Measurements from ENCODE around the gene TUFT1. TPM values are rescaled to one million over a fixed set of nuclear protein-coding genes. Genes with fewer than 3 reads are reported as not detected.

TUFT1 gene
- total and polyA plus RNA-seq, 2 of the 4 experiments (the other 2 are of a cell fraction) = 21.2 to 30.3 TPM

DNA sequence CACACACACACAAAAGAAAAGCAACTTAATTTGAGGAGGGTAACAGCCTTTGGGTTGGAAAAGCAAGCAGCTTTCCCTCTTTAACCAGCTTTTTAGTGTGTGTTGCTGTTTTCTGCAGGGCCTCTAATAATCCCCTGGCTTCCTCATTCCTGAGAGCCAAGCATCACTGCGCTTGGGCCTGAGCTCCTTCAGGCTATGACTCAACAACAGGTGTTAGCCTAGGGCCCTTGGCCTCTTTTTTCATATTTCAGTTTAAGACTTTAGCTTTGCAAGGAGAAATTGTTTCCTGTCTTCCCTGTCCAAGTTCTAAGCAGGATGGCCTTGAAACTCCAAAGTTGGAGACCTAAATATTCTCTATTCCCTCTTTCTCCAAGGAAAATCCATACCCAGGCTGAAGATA is 45.5 kb downstream of the TUFT1 start:
- dilution Hi-C loops (cut with HindIII; ENCODE audit: low sequenced_read_pairs, unreplicated experiment) = no loop called here
- H3K27ac ChIP-seq (ENCODE audit: insufficient read depth, low read length) = peak overlapping the region; percentile 32; the same call in 1 of the 2 replicates
- peak; percentile 92 for ATAC-seq (ENCODE audit: low read depth)

More for the DNA sequence above, 45.5 kb downstream of the TUFT1 start:
- H2AFZ ChIP-seq (replicated peaks; ENCODE audit: low read length, poor library complexity) = peak overlapping the region; percentile 69
- H3K79me1 ChIP-seq (ENCODE audit: low read depth in 1 of 2, low read length in 2 of 2) = no peaks in the 10 kb centered on the region
- no peaks in the 10 kb centered on the region for H4K20me1 ChIP-seq (ENCODE audit: insufficient read depth, low read length)
- H3K4me1 ChIP-seq (ENCODE audit: control insufficient read depth, insufficient read depth, low read length) = peaks cover 2% of the 10 kb centered on the region; the same call in 1 of the 2 replicates
- BruUV-seq (replicated peaks) = no TSS peak
- no peak overlapping the region for H3K4me2 ChIP-seq (ENCODE audit: low read depth, low read length)
- 0 out of 2 replicates have a peak overlapping the region, but pooled peaks have one; percentile 13 for H2AK5ac ChIP-seq (ENCODE audit: low read depth, low read length)
- no peak overlapping the region for H2BK5ac ChIP-seq (ENCODE audit: low read depth, low read length, poor library complexity, severe bottlenecking)
- CTCF ChIA-PET = interaction anchor here (0.6 to 1.3 kb wide), 2 partner anchors 8 to 70 kb away, joined by 3 read pairs; no protein-coding TSS in a partner anchor
- H2BK20ac ChIP-seq (ENCODE audit: low read depth, low read length) = no peak overlapping the region
- H3K4me3 ChIP-seq (ENCODE audit: insufficient read depth, low read depth, low read length) = no peak overlapping the region
- H2AK9ac ChIP-seq (replicated peaks; ENCODE audit: low read depth, low read length, poor library complexity) = no peak overlapping the region
- H3K56ac ChIP-seq (ENCODE audit: extremely low read depth, insufficient read depth, low read length) = no peak overlapping the region
- H3K9me1 ChIP-seq (ENCODE audit: insufficient read depth, low read length) = no peaks in the 10 kb centered on the region
- POLR2A ChIA-PET (ENCODE audit: unreplicated experiment) = no interaction called here
- intact Hi-C loops (cut with micrococcal nuclease) = no loop called here
- no peak overlapping the region for H4K5ac ChIP-seq (ENCODE audit: low read depth, low read length)
- no peaks in the 10 kb centered on the region for H3K9me3 ChIP-seq (ENCODE audit: control insufficient read depth, insufficient read depth, low read length)
- in situ Hi-C loops (cut with MboI; ENCODE audit: low sequenced_read_pairs) = no loop called here
- TF ChIP-seq FOS (IDR thresholded peaks at IDR 0.05; ENCODE audit: low read depth, low read length) (peak; percentile 49; the same call in 1 of the 2 replicates), MAZ (IDR thresholded peaks at IDR 0.05; ENCODE audit: borderline replicate concordance, low read depth, low read length) (no peak), MXI1 (IDR thresholded peaks at IDR 0.05; ENCODE audit: borderline replicate concordance, low read depth, low read length) (no peak), MAFK (IDR thresholded peaks at IDR 0.05; ENCODE audit: low read depth, low read length) (no peak), RCOR1 (IDR thresholded peaks at IDR 0.05; ENCODE audit: insufficient replicate concordance, low read length) (peak; percentile 87)
- TF ChIP-seq, protein P1, sequence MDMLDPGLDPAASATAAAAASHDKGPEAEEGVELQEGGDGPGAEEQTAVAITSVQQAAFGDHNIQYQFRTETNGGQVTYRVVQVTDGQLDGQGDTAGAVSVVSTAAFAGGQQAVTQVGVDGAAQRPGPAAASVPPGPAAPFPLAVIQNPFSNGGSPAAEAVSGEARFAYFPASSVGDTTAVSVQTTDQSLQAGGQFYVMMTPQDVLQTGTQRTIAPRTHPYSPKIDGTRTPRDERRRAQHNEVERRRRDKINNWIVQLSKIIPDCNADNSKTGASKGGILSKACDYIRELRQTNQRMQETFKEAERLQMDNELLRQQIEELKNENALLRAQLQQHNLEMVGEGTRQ (IDR thresholded peaks at IDR 0.05; ENCODE audit: low read depth, low read length) = no peak
- DNase-seq = peak; percentile 89
- peak overlapping the region; percentile 46; the same call in 1 of the 2 replicates for H3K14ac ChIP-seq (replicated peaks; ENCODE audit: low read depth, low read length)
- H3K27me3 ChIP-seq (ENCODE audit: control insufficient read depth, insufficient read depth, low read length) = no peaks in the 10 kb centered on the region
- H3K23ac ChIP-seq (ENCODE audit: low read depth, low read length) = no peak overlapping the region
- no CpG with 5 or more reads among the region's 1 CpG for WGBS, 2 experiments (ENCODE audit: extremely low coverage in 2 of 2, insufficient read length in 1 of 2)
- peak overlapping the region; percentile 45; the same call in 1 of the 2 replicates for H2BK120ac ChIP-seq (ENCODE audit: low read depth, low read length)
- H3K9ac ChIP-seq (ENCODE audit: low read depth, low read length) = no peak overlapping the region
- no peak overlapping the region for H4K91ac ChIP-seq (ENCODE audit: insufficient read depth, low read depth, low read length)
- peaks cover 16% of the 10 kb centered on the region for H3K36me3 ChIP-seq (ENCODE audit: control insufficient read depth, insufficient read depth, low read length)
- H3K18ac ChIP-seq (ENCODE audit: low read depth, low read length) = 0 out of 2 replicates have a peak overlapping the region, but pooled peaks have one; percentile 5
- no peak overlapping the region; the same call in 2 of the 3 replicates for H2BK15ac ChIP-seq (ENCODE audit: low read depth, low read length)
- peak overlapping the region in 1 of 2 experiments; percentile 66; a peak in 2 of 4 replicates for H4K8ac ChIP-seq (ENCODE audit: low read depth in 2 of 2, low read length in 2 of 2)
- H3K4ac ChIP-seq (ENCODE audit: low read depth, low read length) = peak overlapping the region; percentile 46; the same call in 1 of the 2 replicates
